Measurements from ENCODE around the gene ALDH1A3. TPM values are rescaled to one million over a fixed set of nuclear protein-coding genes. Genes with fewer than 3 reads are reported as not detected.

Gene ALDH1A3
- total RNA-seq, 4 donors from 2014 or later, result 6.8 to 12.4 (median 7.7) TPM

- Histone ChIP-seq H3K4me1 (peaks cover 21% of the 10 kb centered on the region), H3K9me3 (no peaks in the 10 kb centered on the region), H3K27me3 (no peaks in the 10 kb centered on the region), H3K36me3 (peaks cover 17% of the 10 kb centered on the region), H3K4me3 (no peak overlapping the region), H3K27ac (peak overlapping the region; percentile 39)
- WGBS, result 58% methylated on average over 13 of the region's 13 CpGs
- no peak for DNase-seq (ENCODE audit: low spot score in 2 of 2)
- no peak for TF ChIP-seq POLR2A (IDR thresholded peaks at IDR 0.05)
- no peak for TF ChIP-seq EP300 (IDR thresholded peaks at IDR 0.05)
- TF ChIP-seq, protein P1, sequence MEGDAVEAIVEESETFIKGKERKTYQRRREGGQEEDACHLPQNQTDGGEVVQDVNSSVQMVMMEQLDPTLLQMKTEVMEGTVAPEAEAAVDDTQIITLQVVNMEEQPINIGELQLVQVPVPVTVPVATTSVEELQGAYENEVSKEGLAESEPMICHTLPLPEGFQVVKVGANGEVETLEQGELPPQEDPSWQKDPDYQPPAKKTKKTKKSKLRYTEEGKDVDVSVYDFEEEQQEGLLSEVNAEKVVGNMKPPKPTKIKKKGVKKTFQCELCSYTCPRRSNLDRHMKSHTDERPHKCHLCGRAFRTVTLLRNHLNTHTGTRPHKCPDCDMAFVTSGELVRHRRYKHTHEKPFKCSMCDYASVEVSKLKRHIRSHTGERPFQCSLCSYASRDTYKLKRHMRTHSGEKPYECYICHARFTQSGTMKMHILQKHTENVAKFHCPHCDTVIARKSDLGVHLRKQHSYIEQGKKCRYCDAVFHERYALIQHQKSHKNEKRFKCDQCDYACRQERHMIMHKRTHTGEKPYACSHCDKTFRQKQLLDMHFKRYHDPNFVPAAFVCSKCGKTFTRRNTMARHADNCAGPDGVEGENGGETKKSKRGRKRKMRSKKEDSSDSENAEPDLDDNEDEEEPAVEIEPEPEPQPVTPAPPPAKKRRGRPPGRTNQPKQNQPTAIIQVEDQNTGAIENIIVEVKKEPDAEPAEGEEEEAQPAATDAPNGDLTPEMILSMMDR (IDR thresholded peaks at IDR 0.05), result no peak
- no peak for TF ChIP-seq POLR2AphosphoS5 (IDR thresholded peaks at IDR 0.05)
Measured at GRCh38 chr15:100928632-100929280, 49.1 kb downstream of the ALDH1A3 start.

- peaks cover 11% of the 10 kb centered on the region for H3K36me3 ChIP-seq
- H3K4me1 ChIP-seq, result peaks cover 21% of the 10 kb centered on the region
- H3K9me3 ChIP-seq, result no peaks in the 10 kb centered on the region
- H3K27ac ChIP-seq, result no peak overlapping the region
- H3K27me3 ChIP-seq, result no peaks in the 10 kb centered on the region
- TF ChIP-seq POLR2AphosphoS5 (IDR thresholded peaks at IDR 0.05) (no peak), EP300 (IDR thresholded peaks at IDR 0.05) (no peak), POLR2A (IDR thresholded peaks at IDR 0.05) (no peak)
- TF ChIP-seq, protein P1 (IDR thresholded peaks at IDR 0.05), result no peak
- WGBS, result 44% methylated on average over 6 of the region's 6 CpGs
- no peak overlapping the region for H3K4me3 ChIP-seq
- DNase-seq (ENCODE audit: low spot score in 2 of 2), result no peak
Measured at GRCh38 chr15:100929641-100930042, 50.0 kb downstream of the ALDH1A3 start.

DNA sequence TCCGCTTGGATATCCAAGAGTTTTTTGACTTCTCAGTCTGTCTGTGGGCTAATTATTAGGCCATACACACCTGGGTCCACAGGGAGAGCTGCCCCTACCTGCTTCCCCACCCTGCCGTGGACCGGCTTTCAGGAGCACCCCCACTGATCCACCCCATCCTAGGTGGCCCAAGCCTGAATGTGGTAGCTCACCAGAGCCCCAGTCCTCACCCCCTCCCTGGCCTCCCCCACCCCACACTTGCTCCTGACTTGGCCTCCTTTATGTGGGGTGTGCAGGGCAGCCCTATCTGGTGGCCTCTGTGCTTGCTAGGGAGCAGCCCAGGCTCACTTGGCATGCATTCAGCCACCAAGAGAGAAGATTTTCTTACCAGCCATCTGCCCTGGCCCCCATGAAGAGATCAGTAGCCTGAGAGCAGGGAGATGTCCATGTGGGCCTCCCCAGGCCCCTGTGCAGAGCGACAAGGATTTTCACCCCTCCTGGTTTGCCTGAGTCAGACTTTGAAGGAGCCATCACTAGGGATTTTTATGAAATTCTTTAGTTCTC, 50.7 kb downstream of the ALDH1A3 start:
- WGBS, result 94% methylated on average over 4 of the region's 4 CpGs
- Histone ChIP-seq H3K27ac (no peak overlapping the region), H3K4me1 (peaks cover 21% of the 10 kb centered on the region), H3K27me3 (no peaks in the 10 kb centered on the region), H3K9me3 (no peaks in the 10 kb centered on the region), H3K36me3 (peaks cover 4% of the 10 kb centered on the region), H3K4me3 (no peak overlapping the region)
- no peak for TF ChIP-seq POLR2A (IDR thresholded peaks at IDR 0.05)
- TF ChIP-seq, protein P1 (IDR thresholded peaks at IDR 0.05), result no peak
- TF ChIP-seq EP300 (IDR thresholded peaks at IDR 0.05), result no peak
- no peak for TF ChIP-seq POLR2AphosphoS5 (IDR thresholded peaks at IDR 0.05)
- no peak for DNase-seq (ENCODE audit: low spot score in 2 of 2)

- Histone ChIP-seq H3K27me3 (no peaks in the 10 kb centered on the region), H3K4me3 (no peak overlapping the region), H3K36me3 (peaks cover 4% of the 10 kb centered on the region), H3K9me3 (no peaks in the 10 kb centered on the region), H3K4me1 (peaks cover 21% of the 10 kb centered on the region), H3K27ac (no peak overlapping the region)
- TF ChIP-seq EP300 (IDR thresholded peaks at IDR 0.05), result no peak
- TF ChIP-seq POLR2A (IDR thresholded peaks at IDR 0.05), result no peak
- no peak for TF ChIP-seq POLR2AphosphoS5 (IDR thresholded peaks at IDR 0.05)
- TF ChIP-seq, protein P1 (IDR thresholded peaks at IDR 0.05), result no peak
- no peak for DNase-seq (ENCODE audit: low spot score in 2 of 2)
- 81% methylated on average over 15 of the region's 15 CpGs for WGBS
Measured at GRCh38 chr15:100931143-100931890, 51.7 kb downstream of the ALDH1A3 start.

Measured in suprapubic skin (tissue), 4 donors.